ENCODE results near the gene DUOX2.
A peak's percentile ranks its signal among the peaks of the same experiment; 100 is the strongest.

DUOX2 gene

DNA sequence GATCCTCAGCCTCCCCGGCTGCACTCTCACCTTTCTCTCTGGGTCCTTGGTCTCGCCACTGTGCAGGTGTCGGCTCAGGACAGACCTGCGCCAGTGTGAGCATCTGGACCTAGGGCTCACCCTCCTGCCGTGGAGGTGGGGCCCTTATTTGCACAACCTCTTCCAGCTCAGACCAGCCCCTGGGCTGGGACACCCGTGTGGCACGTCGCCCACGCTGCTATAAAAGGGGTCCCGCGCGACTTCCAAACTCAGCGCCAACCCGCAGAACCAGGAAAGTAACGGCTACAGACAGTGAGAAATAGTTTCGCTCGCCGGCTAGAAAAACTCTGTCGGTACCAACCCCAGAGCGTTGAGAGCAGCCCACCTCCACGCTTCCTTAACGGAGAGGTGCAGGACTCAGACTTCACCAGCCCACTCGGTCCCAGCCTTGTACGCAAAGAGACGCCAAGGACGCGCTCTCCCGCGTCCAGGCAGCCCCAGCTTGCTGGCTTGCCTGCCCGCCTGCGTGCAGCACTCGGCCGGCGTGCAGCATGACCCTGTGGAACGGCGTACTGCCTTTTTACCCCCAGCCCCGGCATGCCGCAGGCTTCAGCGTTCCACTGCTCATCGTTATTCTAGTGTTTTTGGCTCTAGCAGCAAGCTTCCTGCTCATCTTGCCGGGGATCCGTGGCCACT is at the start of gene DUOX2, which contains the start of gene DUOXA2:
Gene DUOX2 (minus strand): TSS at position 97 of the 675 bp plus-strand sequence. CDS start 761 bp downstream, outside the sequence.
Gene DUOXA2 (plus strand): TSS at position 251 of the 675 bp plus-strand sequence. CDS start 280 bp downstream, at position 531.
- no peak for DNase-seq

GRCh38 chr15:45163508-45163856 is 49.5 kb upstream of the DUOX2 start:
- no peak for DNase-seq

GRCh38 chr15:45162771-45163507 is 49.0 kb upstream of the DUOX2 start:
- peak; percentile 51 for DNase-seq

- no peak for DNase-seq
Observed at GRCh38 chr15:45161666-45162065, 47.7 kb upstream of the DUOX2 start.

GRCh38 chr15:45157974-45158373 is 44.0 kb upstream of the DUOX2 start:
- DNase-seq: no peak

DNA sequence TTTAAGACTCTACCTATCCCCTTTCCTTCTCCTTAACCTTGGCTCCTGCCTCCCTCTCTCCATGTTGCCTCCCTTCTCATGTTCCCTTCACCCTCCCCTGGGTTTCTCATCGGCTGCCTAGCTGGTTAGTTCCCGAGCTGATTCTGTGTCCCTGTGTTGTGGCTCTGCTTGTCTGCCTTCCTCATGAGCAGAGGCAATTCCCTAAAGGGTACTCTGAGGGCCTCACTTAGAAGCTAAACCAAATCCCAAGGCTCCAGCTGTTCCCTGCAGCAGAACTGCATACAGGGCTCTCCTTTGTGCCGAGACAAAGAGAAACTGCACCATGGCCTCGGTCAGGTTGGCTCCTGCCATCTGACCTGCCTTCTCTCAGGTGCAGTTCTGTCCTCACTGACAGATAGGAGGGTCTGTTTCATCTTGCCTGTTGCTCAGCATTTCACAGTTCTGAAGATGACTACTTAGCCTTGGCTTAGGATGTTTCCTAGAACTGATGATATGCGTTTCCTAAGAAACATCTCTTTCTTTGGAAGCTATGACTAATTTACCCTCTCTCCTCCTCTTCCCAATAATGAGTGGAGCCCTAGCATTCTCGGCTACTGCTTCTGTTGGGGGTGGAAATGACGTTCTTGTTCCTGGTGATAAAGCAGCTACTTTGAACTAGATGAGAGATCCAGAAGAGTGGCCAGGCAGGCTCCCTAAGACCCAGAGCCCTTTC is 42.9 kb upstream of the DUOX2 start:
- no peak for DNase-seq

- no peak for DNase-seq
Observed at GRCh38 chr15:45155739-45156138, 41.8 kb upstream of the DUOX2 start.

DNA sequence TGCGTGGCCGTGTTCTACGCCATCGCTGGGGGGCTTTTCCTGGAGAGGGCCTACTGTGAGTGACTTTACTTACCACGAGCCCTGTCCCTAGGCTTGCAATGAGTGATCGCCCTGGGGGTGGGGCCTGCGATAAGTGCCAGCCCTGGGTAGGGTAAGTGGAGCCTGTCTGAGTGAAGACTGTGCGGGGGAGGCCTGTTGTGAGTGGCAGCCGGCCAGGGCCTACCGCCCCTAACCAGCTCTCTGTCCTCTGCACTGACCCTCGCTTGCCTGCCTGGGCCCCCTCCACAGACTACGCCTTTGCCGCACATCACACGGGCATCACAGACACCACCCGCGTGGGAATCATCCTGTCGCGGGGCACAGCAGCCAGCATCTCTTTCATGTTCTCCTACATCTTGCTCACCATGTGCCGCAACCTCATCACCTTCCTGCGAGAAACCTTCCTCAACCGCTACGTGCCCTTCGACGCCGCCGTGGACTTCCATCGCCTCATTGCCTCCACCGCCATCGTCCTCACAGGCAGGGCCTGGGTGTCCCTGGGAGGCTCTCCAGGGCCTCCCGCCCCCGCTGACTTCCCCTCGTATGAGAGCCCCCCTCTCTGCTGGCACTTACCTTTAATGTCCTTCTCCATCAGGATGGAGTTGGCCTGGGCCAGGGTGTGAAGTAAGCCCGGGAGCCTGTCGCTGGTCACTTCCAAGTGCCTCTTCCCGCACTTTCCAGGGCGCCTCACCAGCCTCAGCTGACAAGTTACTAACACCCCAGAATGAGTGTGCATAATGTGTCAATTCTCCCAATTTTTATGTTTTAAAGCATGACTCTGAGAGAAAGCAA is 38.2 kb upstream of the DUOX2 start:
- no peak for DNase-seq

DNA sequence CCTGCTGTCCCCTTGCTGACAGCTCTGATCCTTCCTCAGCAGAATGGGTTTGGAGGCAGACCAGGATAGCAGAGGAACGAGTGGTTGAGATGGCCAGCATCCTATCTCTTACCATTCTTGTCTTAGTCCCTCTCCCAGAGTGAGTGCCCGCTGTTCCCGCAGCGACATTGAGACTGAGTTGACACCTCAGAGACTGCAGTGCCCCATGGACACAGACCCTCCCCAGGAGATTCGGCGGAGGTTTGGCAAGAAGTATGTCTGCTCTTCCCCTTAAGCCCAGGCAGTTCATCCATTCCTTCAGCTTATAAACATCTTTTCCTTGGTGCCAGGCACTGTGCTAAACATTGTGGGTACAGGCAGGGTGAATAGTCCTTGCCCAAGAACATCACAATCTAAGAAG is 37.0 kb upstream of the DUOX2 start:
- no peak for DNase-seq

DNA sequence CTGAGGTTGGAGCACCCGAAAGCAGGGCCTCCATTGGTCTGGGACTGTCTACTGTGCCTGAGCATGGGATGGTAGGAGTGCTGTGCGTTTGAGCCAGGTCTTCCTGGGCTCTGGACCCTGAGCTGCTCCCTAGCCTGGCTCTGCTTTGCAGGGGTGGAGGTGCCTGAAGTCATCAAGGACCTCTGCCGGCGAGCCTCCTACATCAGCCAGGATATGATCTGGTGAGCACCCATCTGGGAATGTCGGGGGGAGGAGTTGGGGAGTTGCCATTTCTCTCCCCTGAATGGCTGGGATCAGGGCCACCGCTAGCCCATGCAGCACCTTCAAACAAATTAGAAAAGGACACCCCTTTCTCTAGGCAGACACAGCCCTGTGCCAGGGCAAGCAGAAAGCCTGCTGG is 36.5 kb upstream of the DUOX2 start:
- no peak for DNase-seq

DNA sequence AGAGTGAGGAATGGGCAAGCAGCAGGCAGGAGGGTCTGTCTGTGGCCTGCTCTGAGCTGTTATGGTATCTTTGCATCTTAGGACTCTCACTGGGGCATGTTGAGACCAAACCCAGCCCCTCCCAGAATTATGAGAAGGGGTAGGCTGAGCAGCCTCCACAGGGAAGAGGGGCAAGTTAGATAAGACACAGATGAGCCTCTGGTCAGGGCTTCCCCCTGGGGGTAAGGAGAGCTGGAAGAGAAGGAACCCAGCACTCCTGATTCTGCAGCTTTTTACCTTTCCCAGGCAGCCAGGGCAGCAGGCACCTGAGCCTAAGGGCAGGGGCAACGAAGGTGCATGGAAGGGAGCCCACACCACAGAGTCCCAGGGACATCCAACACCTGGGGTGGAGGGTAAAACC is 35.1 kb upstream of the DUOX2 start:
- no peak for DNase-seq

DNA sequence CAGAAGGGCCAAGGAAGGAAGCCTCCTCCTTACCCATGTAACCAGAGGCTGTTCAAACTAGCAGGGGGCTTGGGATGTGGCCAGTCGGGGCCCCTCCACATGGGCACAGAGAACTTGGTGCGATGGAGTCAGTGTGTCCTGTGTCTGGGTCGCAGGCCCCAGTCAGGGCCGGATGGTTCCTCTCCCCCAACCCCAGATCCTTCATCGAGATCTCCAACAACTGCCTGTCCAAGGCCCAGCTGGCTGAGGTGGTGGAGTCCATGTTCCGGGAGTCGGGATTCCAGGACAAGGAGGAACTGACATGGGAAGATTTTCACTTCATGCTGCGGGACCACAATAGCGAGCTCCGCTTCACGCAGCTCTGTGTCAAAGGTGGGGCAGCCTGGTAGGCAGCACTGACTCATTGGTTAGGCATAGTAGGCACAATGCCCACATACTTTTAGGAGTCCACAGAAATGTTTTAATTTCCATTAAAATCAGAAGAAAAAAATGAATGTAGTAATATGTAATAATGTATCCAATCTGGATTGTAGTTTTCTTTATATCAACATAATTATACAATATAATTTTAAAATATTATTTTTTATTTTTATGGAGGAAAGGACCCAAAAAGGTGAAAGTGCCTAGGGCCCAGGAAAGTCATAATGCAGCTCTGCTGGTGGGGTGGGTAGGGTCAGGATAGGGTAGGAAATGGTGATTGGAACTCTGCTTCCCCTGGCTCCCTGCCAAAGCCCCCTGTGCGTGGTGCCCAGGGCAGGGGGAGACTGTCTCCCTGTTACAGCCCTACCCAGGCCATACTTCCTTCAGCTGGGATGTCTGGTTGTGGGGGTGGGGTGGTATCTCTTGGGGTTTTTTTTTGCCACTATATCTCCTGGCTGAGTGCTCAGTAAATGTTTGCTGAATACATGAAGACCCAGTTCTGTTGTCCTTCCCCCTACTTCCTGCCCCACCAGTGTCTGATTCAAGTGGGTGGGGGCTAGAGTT is 34.4 kb upstream of the DUOX2 start:
- no peak for DNase-seq

- DNase-seq: no peak
Observed at GRCh38 chr15:45147606-45148005, 33.6 kb upstream of the DUOX2 start.

- DNase-seq: no peak
Observed at GRCh38 chr15:45146405-45146804, 32.4 kb upstream of the DUOX2 start.

DNA sequence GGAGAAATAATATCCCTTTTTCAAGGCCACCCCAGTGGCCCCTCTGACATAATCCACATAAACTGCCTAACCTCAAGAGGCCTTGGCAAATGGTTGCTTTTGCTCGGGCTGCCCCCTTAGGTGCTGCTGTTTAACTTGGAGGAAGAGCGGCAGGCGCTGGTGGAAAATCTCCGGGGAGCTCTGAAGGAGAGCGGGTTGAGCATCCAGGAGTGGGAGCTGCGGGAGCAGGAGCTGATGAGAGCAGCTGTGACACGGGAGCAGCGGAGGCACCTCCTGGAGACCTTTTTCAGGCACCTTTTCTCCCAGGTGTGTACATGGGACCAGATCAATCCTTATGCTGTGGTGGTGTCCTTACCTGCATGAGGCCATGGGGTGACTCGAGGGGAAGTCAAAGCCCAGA is 30.8 kb upstream of the DUOX2 start:
- no peak for DNase-seq

GRCh38 chr15:45143946-45144345 is 30.0 kb upstream of the DUOX2 start:
- no peak for DNase-seq

DNA sequence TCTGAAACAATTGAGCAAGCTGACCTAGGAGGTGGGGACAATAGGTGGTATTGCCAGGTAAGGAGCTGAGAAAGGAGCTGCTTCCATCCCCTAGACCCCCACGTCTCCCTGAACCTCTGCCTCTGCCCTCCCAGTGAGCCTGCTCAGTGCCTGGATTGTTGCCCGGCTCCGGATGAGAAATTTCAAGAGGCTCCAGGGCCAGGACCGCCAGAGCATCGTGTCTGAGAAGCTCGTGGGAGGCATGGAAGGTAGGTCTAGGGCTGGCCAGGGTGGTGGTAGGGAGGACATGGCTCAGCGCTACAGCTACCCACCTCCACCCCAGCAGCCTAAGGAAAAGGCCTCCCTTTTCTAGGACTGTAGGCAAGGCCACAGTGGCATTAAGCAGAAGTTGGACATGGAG is 29.1 kb upstream of the DUOX2 start:
- DNase-seq: no peak

DNA sequence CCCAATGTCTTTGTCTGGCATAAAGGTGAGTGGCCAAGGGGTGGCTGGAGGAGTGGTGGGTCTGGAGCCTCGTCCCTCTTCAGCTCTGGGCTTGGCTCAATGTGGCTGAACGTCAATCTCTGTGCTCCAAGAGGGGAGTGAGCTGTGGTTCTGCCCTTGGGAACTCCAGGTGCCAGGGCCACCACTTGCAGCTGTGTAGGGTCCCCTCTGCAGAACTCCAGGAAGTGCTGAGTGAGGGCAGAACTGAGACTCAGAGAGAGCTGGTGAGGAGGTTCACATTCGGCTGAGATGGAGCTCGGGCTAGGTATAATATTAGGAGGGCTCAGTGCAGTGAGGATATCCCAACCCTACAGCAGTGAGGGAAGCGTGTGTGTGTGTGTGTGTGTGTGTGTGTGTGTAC is 27.4 kb upstream of the DUOX2 start:
- DNase-seq: no peak

GRCh38 chr15:45140557-45141250 is 26.7 kb upstream of the DUOX2 start:
- no peak for DNase-seq

- no peak for DNase-seq
Observed at GRCh38 chr15:45139770-45140169, 25.8 kb upstream of the DUOX2 start.
